GM20000 (cell line): ENCODE measurements around the gene SENP1.

Experiments used
- DNase-seq: peaks from one replicate; pipeline ENCODE4 v3.0.0; 2012; ENCODE audit warnings: low spot score
- CTCF ChIP-seq: IDR thresholded peaks from 2 replicates; pipeline ENCODE4 v1.5.1; 2012; ENCODE audit warnings: mild to moderate bottlenecking, control low read depth; ENCODE audit errors: extremely low read depth, missing control alignments

Gene SENP1

GRCh38 chr12:47997321-47997720 is 108.6 kb downstream of the SENP1 start:
- TF ChIP-seq CTCF = no peak
- no peak for DNase-seq

GRCh38 chr12:47995981-47996401 is 109.9 kb downstream of the SENP1 start:
- no peak for DNase-seq
- no peak for TF ChIP-seq CTCF

- no peak for DNase-seq
- TF ChIP-seq CTCF = no peak
These were observed 112.4 kb downstream of the SENP1 start for GRCh38 chr12:47993491-47993890.
